ENCODE data around the gene HSD17B14. TPM values are rescaled to one million over a fixed set of nuclear protein-coding genes. Genes with fewer than 3 reads are reported as not detected.

HSD17B14 gene
- total and polyA plus RNA-seq, 2 of the 13 experiments (the other 11 are each of a cell fraction or from before 2014, with no cell fraction given) = 0.58 to 1.2 TPM

GRCh38 chr19:48807590-48808308, 28.5 kb downstream of the HSD17B14 start (continued):
- TF ChIP-seq THAP7 (CRISPR knock-in tag; IDR thresholded peaks at IDR 0.05) (peak; percentile 28; the same call in 1 of the 2 replicates), ZFY (CRISPR knock-in tag; IDR thresholded peaks at IDR 0.05) (peak; percentile 63), ZNF292 (CRISPR knock-in tag; IDR thresholded peaks at IDR 0.05; ENCODE audit: borderline replicate concordance, low read depth) (no peak), NR2F2 (IDR thresholded peaks at IDR 0.05; ENCODE audit: borderline replicate concordance, low read depth) (peak; percentile 49; the same call in 1 of the 2 replicates), ZNF704 (CRISPR knock-in tag; IDR thresholded peaks at IDR 0.05; ENCODE audit: borderline replicate concordance) (no peak; the same call in 1 of the 2 replicates), RFX5 (IDR thresholded peaks at IDR 0.05; ENCODE audit: low read depth, low read length) (peak; percentile 92), REL (CRISPR knock-in tag; conservative IDR thresholded peaks at IDR 0.05) (no peak), ZNF792 (CRISPR knock-in tag; IDR thresholded peaks at IDR 0.05) (no peak), RAD51 (IDR thresholded peaks at IDR 0.05; ENCODE audit: borderline replicate concordance) (no peak), FOXC1 (CRISPR knock-in tag; IDR thresholded peaks at IDR 0.05; ENCODE audit: borderline replicate concordance) (no peak), SALL2 (CRISPR knock-in tag; IDR thresholded peaks at IDR 0.05) (no peak), HOXA7 (CRISPR knock-in tag; IDR thresholded peaks at IDR 0.05) (no peak), ZNF510 (CRISPR knock-in tag; IDR thresholded peaks at IDR 0.05; ENCODE audit: low read depth) (no peak; the same call in 1 of the 2 replicates), ZNF7 (CRISPR knock-in tag; IDR thresholded peaks at IDR 0.05) (peak; percentile 82), ZNF572 (CRISPR knock-in tag; IDR thresholded peaks at IDR 0.05) (peak; percentile 71; the same call in 1 of the 2 replicates), MTERF4 (CRISPR knock-in tag; IDR thresholded peaks at IDR 0.05) (no peak; the same call in 1 of the 2 replicates), NFKB2 (CRISPR knock-in tag; IDR thresholded peaks at IDR 0.05; ENCODE audit: borderline replicate concordance) (no peak), ZNF607 (CRISPR knock-in tag; IDR thresholded peaks at IDR 0.05; ENCODE audit: borderline replicate concordance) (peak; percentile 48; the same call in 1 of the 2 replicates), ZNF331 (CRISPR knock-in tag; IDR thresholded peaks at IDR 0.05) (0 out of 2 replicates have a peak, but pooled peaks have one; percentile 35), ESRRA (CRISPR knock-in tag; IDR thresholded peaks at IDR 0.05; ENCODE audit: low read depth) (0 out of 2 replicates have a peak, but pooled peaks have one; percentile 4), TIGD3 (CRISPR knock-in tag; IDR thresholded peaks at IDR 0.05; ENCODE audit: borderline replicate concordance) (no peak), HMGXB4 (CRISPR knock-in tag; IDR thresholded peaks at IDR 0.05; ENCODE audit: borderline replicate concordance in 1 of 2, low read depth in 1 of 2) (peak in 1 of 2 experiments; percentile 61; a peak in 3 of 4 replicates), ZNF383 (CRISPR knock-in tag; IDR thresholded peaks at IDR 0.05; ENCODE audit: borderline replicate concordance) (0 out of 2 replicates have a peak, but pooled peaks have one; percentile 41), ZNF589 (CRISPR knock-in tag; conservative IDR thresholded peaks at IDR 0.05) (no peak)

Data from HepG2 (cell line).